GM23338 (cell line): ENCODE results near the gene COA6.

Experiments
- CREB1 ChIP-seq: fragments of 250-450 bp; sonication (Bioruptor Pico); IDR thresholded peaks from 2 replicates; pipeline ENCODE4 v1.5.0; 2020; ENCODE audit warnings: low read depth, mild to moderate bottlenecking, moderate library complexity
- EZH2 ChIP-seq: fragments of 200-600 bp; sonication (generic); IDR thresholded peaks from one replicate; pipeline ENCODE4 v1.8.0; 2017; ENCODE audit warnings: antibody characterized with exemption, mild to moderate bottlenecking, low read depth; ENCODE audit not compliant: unreplicated experiment
- EZH2phosphoT487 ChIP-seq: fragments of 200-600 bp; sonication (generic); IDR thresholded peaks from one replicate; pipeline ENCODE4 v1.8.1; 2018; ENCODE audit warnings: antibody characterized with exemption; ENCODE audit not compliant: unreplicated experiment
- JUNB ChIP-seq: IDR thresholded peaks from one replicate; pipeline ENCODE4 v1.6.1; 2016; ENCODE audit warnings: antibody characterized with exemption; ENCODE audit not compliant: unreplicated experiment
- NANOG ChIP-seq: IDR thresholded peaks from 2 replicates; pipeline ENCODE4 v1.6.1; 2016; ENCODE audit warnings: antibody characterized with exemption, borderline replicate concordance
- POLR2AphosphoS5 ChIP-seq: IDR thresholded peaks from 2 replicates; pipeline ENCODE4 v1.6.1; 2016; ENCODE audit warnings: antibody characterized with exemption, low read depth
- REST ChIP-seq: IDR thresholded peaks from one replicate; pipeline ENCODE4 v1.6.1; 2018; ENCODE audit warnings: antibody characterized with exemption; ENCODE audit not compliant: unreplicated experiment
- STAT1 ChIP-seq: IDR thresholded peaks from one replicate; pipeline ENCODE4 v1.6.1; 2016; ENCODE audit warnings: antibody characterized with exemption; ENCODE audit not compliant: unreplicated experiment
- ZNF114 ChIP-seq: fragments of 250-450 bp; sonication (Bioruptor Pico); IDR thresholded peaks from 2 replicates; pipeline ENCODE4 v1.5.0; 2020; ENCODE audit warnings: mild to moderate bottlenecking, moderate library complexity
- ZNF331 ChIP-seq: fragments of 250-450 bp; sonication (Bioruptor Pico); IDR thresholded peaks from 2 replicates; pipeline ENCODE4 v1.5.0; 2020; ENCODE audit warnings: low read depth, mild to moderate bottlenecking, moderate library complexity
- TF ChIP-seq, protein P1 (sequence below), 2 experiments: fragments of 200-600 bp in 1 of 2; sonication (generic) in 1 of 2; conservative IDR thresholded peaks; 2 replicates each; pipeline versions ENCODE4 v1.5.1 to v1.6.1; 2016 to 2017; ENCODE audit warnings: antibody characterized with exemption in 2 of 2, low read depth in 2 of 2, mild to moderate bottlenecking in 2 of 2, moderate library complexity in 1 of 2

DNA sequence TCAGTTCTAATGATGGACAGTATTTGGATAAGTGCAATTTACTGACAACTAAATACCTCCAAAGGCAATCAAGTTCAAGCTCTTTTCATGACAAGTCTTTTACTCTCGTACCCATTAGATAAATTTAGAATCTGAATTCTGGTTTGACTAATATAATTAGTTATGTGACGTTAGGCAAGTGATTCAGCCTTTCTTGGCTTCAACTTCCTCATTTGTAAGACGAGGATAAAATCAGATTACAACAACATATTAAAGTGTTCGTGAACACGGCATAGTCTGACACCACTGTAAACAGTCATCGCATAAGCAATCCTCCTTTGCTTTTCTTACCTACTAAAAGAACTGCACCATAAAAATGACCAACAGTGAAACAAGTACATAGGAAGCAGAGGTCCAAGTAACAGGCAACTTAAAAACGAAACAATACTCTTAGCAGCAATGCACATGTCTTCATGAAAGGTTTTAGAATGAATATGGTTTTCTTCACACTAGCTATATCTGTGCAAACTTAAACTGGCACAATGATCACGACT, 25.7 kb downstream of the COA6 start:
- TF ChIP-seq POLR2AphosphoS5 (no peak), EZH2phosphoT487 (no peak), CREB1 (CRISPR knock-in tag) (no peak), EZH2 (no peak), NANOG (no peak), STAT1 (no peak), REST (no peak), JUNB (no peak), ZNF331 (CRISPR knock-in tag) (no peak), ZNF114 (CRISPR knock-in tag) (no peak)
- TF ChIP-seq, protein P1, sequence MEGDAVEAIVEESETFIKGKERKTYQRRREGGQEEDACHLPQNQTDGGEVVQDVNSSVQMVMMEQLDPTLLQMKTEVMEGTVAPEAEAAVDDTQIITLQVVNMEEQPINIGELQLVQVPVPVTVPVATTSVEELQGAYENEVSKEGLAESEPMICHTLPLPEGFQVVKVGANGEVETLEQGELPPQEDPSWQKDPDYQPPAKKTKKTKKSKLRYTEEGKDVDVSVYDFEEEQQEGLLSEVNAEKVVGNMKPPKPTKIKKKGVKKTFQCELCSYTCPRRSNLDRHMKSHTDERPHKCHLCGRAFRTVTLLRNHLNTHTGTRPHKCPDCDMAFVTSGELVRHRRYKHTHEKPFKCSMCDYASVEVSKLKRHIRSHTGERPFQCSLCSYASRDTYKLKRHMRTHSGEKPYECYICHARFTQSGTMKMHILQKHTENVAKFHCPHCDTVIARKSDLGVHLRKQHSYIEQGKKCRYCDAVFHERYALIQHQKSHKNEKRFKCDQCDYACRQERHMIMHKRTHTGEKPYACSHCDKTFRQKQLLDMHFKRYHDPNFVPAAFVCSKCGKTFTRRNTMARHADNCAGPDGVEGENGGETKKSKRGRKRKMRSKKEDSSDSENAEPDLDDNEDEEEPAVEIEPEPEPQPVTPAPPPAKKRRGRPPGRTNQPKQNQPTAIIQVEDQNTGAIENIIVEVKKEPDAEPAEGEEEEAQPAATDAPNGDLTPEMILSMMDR (conservative IDR thresholded peaks at IDR 0.05; ENCODE audit: low read depth in 2 of 2) = no peak
